Measurements from ENCODE around the gene SLC12A4. TPM values are rescaled to one million over a fixed set of nuclear protein-coding genes. Genes with fewer than 3 reads are reported as not detected.
"Not testable (repeated sequence)": the region's sequence is repeated elsewhere in the genome, so short reads cannot be mapped to it uniquely, and the experiment has no call there.

The SLC12A4 gene
- total and polyA plus RNA-seq, 4 donors = 31.8 to 58.8 (median 49.1) TPM

- peaks cover 61% of the 10 kb centered on the region for H3K4me1 ChIP-seq (ENCODE audit: control insufficient read depth, insufficient read depth, low read length)
- no peak within 1 kb of the TSS for H3K4me3 ChIP-seq (ENCODE audit: low read depth, low read length)
- no peaks in the 10 kb centered on the region for H3K9me3 ChIP-seq (ENCODE audit: control insufficient read depth, insufficient read depth, low read length)
- peak within 1 kb of the TSS; percentile 86 for H3K27ac ChIP-seq (ENCODE audit: low read depth, low read length)
- WGBS (ENCODE audit: insufficient coverage) = 25% methylated on average over 20 of the region's 23 CpGs
- peaks cover 92% of the 10 kb centered on the region for H3K36me3 ChIP-seq (ENCODE audit: control insufficient read depth, insufficient read depth, low read length)
- DNase-seq (ENCODE audit: low read depth in 4 of 6, low spot score in 6 of 6) = peak in 3 of 6 donors; percentile 71 to 90 (median 81)
- H3K27me3 ChIP-seq (ENCODE audit: control insufficient read depth, insufficient read depth, low read length) = no peaks in the 10 kb centered on the region
Observed at GRCh38 chr16:67943619-67944504, 24.6 kb downstream of the SLC12A4 start, which contains the start of gene LCAT. Gene LCAT (minus strand): TSS chr16:67944120. CDS start chr16:67944101, 19 bp downstream.

GRCh38 chr16:67943256-67943618, 25.2 kb downstream of the SLC12A4 start:
- Histone ChIP-seq H3K27ac (ENCODE audit: low read depth, low read length) (peak overlapping the region; percentile 86), H3K4me1 (ENCODE audit: control insufficient read depth, insufficient read depth, low read length) (peaks cover 59% of the 10 kb centered on the region), H3K9me3 (ENCODE audit: control insufficient read depth, insufficient read depth, low read length) (no peaks in the 10 kb centered on the region), H3K36me3 (ENCODE audit: control insufficient read depth, insufficient read depth, low read length) (peaks cover 90% of the 10 kb centered on the region), H3K4me3 (ENCODE audit: low read depth, low read length) (no peak overlapping the region), H3K27me3 (ENCODE audit: control insufficient read depth, insufficient read depth, low read length) (no peaks in the 10 kb centered on the region)
- WGBS (ENCODE audit: insufficient coverage) = 90% methylated on average over 5 of the region's 6 CpGs
- no peak for DNase-seq (ENCODE audit: low read depth in 4 of 6, low spot score in 6 of 6)

- H3K27ac ChIP-seq (ENCODE audit: low read depth, low read length) = no peak overlapping the region
- no peaks in the 10 kb centered on the region for H3K27me3 ChIP-seq (ENCODE audit: control insufficient read depth, insufficient read depth, low read length)
- peaks cover 55% of the 10 kb centered on the region for H3K4me1 ChIP-seq (ENCODE audit: control insufficient read depth, insufficient read depth, low read length)
- WGBS (ENCODE audit: insufficient coverage) = 88% methylated on average over 27 of the region's 27 CpGs
- no peak for DNase-seq (ENCODE audit: low read depth in 4 of 6, low spot score in 6 of 6)
- H3K4me3 ChIP-seq (ENCODE audit: low read depth, low read length) = no peak overlapping the region
- H3K36me3 ChIP-seq (ENCODE audit: control insufficient read depth, insufficient read depth, low read length) = peaks cover 84% of the 10 kb centered on the region
- H3K9me3 ChIP-seq (ENCODE audit: control insufficient read depth, insufficient read depth, low read length) = no peaks in the 10 kb centered on the region
Observed at GRCh38 chr16:67942510-67943255, 25.8 kb downstream of the SLC12A4 start.

GRCh38 chr16:67942200-67942509, 26.3 kb downstream of the SLC12A4 start:
- DNase-seq (ENCODE audit: low read depth in 4 of 6, low spot score in 6 of 6) = peak in 1 of 6 donors; percentile 32
- Histone ChIP-seq H3K27ac (ENCODE audit: low read depth, low read length) (no peak overlapping the region), H3K4me3 (ENCODE audit: low read depth, low read length) (no peak overlapping the region), H3K27me3 (ENCODE audit: control insufficient read depth, insufficient read depth, low read length) (no peaks in the 10 kb centered on the region), H3K4me1 (ENCODE audit: control insufficient read depth, insufficient read depth, low read length) (peaks cover 54% of the 10 kb centered on the region), H3K9me3 (ENCODE audit: control insufficient read depth, insufficient read depth, low read length) (no peaks in the 10 kb centered on the region), H3K36me3 (ENCODE audit: control insufficient read depth, insufficient read depth, low read length) (peaks cover 79% of the 10 kb centered on the region)
- WGBS (ENCODE audit: insufficient coverage) = 76% methylated on average over 6 of the region's 6 CpGs

GRCh38 chr16:67941469-67942199, 26.8 kb downstream of the SLC12A4 start:
- H3K4me1 ChIP-seq (ENCODE audit: control insufficient read depth, insufficient read depth, low read length) = peaks cover 54% of the 10 kb centered on the region
- H3K27ac ChIP-seq (ENCODE audit: low read depth, low read length) = no peak overlapping the region
- no peak for DNase-seq (ENCODE audit: low read depth in 4 of 6, low spot score in 6 of 6)
- H3K36me3 ChIP-seq (ENCODE audit: control insufficient read depth, insufficient read depth, low read length) = peaks cover 74% of the 10 kb centered on the region
- no peak overlapping the region for H3K4me3 ChIP-seq (ENCODE audit: low read depth, low read length)
- no peaks in the 10 kb centered on the region for H3K9me3 ChIP-seq (ENCODE audit: control insufficient read depth, insufficient read depth, low read length)
- H3K27me3 ChIP-seq (ENCODE audit: control insufficient read depth, insufficient read depth, low read length) = no peaks in the 10 kb centered on the region
- 88% methylated on average over 9 of the region's 9 CpGs for WGBS (ENCODE audit: insufficient coverage)

GRCh38 chr16:67940446-67941089, 27.9 kb downstream of the SLC12A4 start:
- Histone ChIP-seq H3K9me3 (ENCODE audit: control insufficient read depth, insufficient read depth, low read length) (no peaks in the 10 kb centered on the region), H3K4me1 (ENCODE audit: control insufficient read depth, insufficient read depth, low read length) (peaks cover 45% of the 10 kb centered on the region), H3K36me3 (ENCODE audit: control insufficient read depth, insufficient read depth, low read length) (peaks cover 63% of the 10 kb centered on the region), H3K4me3 (ENCODE audit: low read depth, low read length) (no peak overlapping the region), H3K27ac (ENCODE audit: low read depth, low read length) (no peak overlapping the region), H3K27me3 (ENCODE audit: control insufficient read depth, insufficient read depth, low read length) (no peaks in the 10 kb centered on the region)
- WGBS (ENCODE audit: insufficient coverage) = 90% methylated on average over 4 of the region's 5 CpGs
- DNase-seq (ENCODE audit: low read depth in 4 of 6, low spot score in 6 of 6) = no peak

- no peak for DNase-seq (ENCODE audit: low read depth in 4 of 6, low spot score in 6 of 6)
- Histone ChIP-seq H3K27me3 (ENCODE audit: control insufficient read depth, insufficient read depth, low read length) (no peaks in the 10 kb centered on the region), H3K36me3 (ENCODE audit: control insufficient read depth, insufficient read depth, low read length) (peaks cover 56% of the 10 kb centered on the region), H3K4me3 (ENCODE audit: low read depth, low read length) (no peak overlapping the region), H3K9me3 (ENCODE audit: control insufficient read depth, insufficient read depth, low read length) (no peaks in the 10 kb centered on the region), H3K27ac (ENCODE audit: low read depth, low read length) (no peak overlapping the region), H3K4me1 (ENCODE audit: control insufficient read depth, insufficient read depth, low read length) (peaks cover 44% of the 10 kb centered on the region)
- WGBS (ENCODE audit: insufficient coverage) = 89% methylated on average over 33 of the region's 33 CpGs
Observed at GRCh38 chr16:67939507-67940445, 28.7 kb downstream of the SLC12A4 start.

- WGBS (ENCODE audit: insufficient coverage) = 100% methylated on average over 2 of the region's 5 CpGs
- Histone ChIP-seq H3K4me1 (ENCODE audit: control insufficient read depth, insufficient read depth, low read length) (peaks cover 38% of the 10 kb centered on the region), H3K36me3 (ENCODE audit: control insufficient read depth, insufficient read depth, low read length) (peaks cover 47% of the 10 kb centered on the region)
- not testable (repeated sequence) for H3K4me3 ChIP-seq (ENCODE audit: low read depth, low read length); H3K27me3 ChIP-seq (ENCODE audit: control insufficient read depth, insufficient read depth, low read length); DNase-seq (ENCODE audit: low read depth in 4 of 6, low spot score in 6 of 6); H3K9me3 ChIP-seq (ENCODE audit: control insufficient read depth, insufficient read depth, low read length); H3K27ac ChIP-seq (ENCODE audit: low read depth, low read length)
Observed at GRCh38 chr16:67937713-67938112, 30.7 kb downstream of the SLC12A4 start.

Data from spinal cord (tissue), 10 donors.